Measurements from ENCODE around the gene EP400.

GRCh38 chr12:131986910-131987309, 37.2 kb downstream of the EP400 start:
- TF ChIP-seq POLR2AphosphoS5 (IDR thresholded peaks at IDR 0.05; ENCODE audit: low read depth, low read length) (peak; percentile 29; the same call in 1 of the 2 replicates), POLR2A (IDR thresholded peaks at IDR 0.05; ENCODE audit: low read depth, low read length) (peak; percentile 26; the same call in 1 of the 2 replicates), TAF1 (IDR thresholded peaks at IDR 0.05; ENCODE audit: borderline replicate concordance, low read depth, low read length) (no peak)
